ENCODE data around the gene CATSPERE.

CATSPERE gene

DNA sequence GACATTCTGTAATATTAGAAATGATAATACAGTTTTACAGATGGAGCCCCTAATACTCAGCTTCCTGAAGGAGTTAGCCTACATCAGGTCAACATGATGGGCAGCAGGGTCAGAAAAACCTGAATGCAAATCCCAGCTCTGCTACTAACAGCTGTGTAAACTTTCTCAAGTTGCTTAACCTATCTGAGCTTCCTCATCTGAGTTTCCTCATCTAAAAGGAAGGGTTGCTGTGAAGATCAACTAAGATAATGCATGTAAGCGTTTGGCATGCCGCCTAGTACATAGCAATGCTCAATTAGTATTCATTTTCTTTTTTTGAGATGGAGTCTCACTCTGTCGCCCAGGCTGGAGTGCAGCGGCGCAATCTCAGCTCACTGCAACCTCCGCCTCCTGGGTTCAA lies 173.5 kb downstream of the CATSPERE start:
- no peak for DNase-seq
- Mint-ChIP-seq H3K9me3 (peaks cover 14% of the 10 kb centered on the region), H3K27ac (no peak overlapping the region), H3K4me3 (no peak overlapping the region), H3K27me3 (ENCODE audit: low read depth, poor library complexity) (no peaks in the 10 kb centered on the region), H3K4me1 (no peaks in the 10 kb centered on the region), H3K36me3 (ENCODE audit: low read depth) (no peaks in the 10 kb centered on the region)
- TF ChIP-seq CTCF (IDR thresholded peaks at IDR 0.05): no peak

- no peak overlapping the region for H3K27ac Mint-ChIP-seq
- H3K4me1 Mint-ChIP-seq: no peaks in the 10 kb centered on the region
- DNase-seq: no peak
- H3K36me3 Mint-ChIP-seq (ENCODE audit: low read depth): no peaks in the 10 kb centered on the region
- TF ChIP-seq CTCF (IDR thresholded peaks at IDR 0.05): no peak
- peaks cover 6% of the 10 kb centered on the region for H3K9me3 Mint-ChIP-seq
- H3K4me3 Mint-ChIP-seq: no peak overlapping the region
- no peaks in the 10 kb centered on the region for H3K27me3 Mint-ChIP-seq (ENCODE audit: low read depth, poor library complexity)
Observed at GRCh38 chr1:244636488-244637259, 175.6 kb downstream of the CATSPERE start.

DNA sequence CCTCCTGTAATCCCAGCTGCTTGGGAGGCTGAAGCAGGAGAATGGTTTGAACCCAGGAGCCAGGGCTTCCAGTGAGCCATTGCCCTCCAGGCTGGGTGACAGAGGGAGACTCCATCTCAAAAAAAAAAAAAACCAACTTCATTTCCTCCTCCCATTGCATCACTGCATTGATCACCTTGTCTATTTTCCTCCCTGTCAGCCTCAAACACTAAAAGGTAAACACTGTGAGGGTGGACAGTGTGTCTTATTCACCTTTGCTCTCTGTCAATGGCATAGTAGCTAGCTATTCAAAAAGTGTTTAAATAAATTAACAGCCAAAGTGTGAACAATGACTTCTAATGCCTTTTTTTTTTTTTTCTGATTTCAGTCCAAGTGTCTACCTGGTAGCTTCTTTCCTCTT lies 178.5 kb downstream of the CATSPERE start:
- H3K4me3 Mint-ChIP-seq: no peak overlapping the region
- H3K27me3 Mint-ChIP-seq (ENCODE audit: low read depth, poor library complexity): peaks cover 6% of the 10 kb centered on the region
- no peaks in the 10 kb centered on the region for H3K4me1 Mint-ChIP-seq

DNA sequence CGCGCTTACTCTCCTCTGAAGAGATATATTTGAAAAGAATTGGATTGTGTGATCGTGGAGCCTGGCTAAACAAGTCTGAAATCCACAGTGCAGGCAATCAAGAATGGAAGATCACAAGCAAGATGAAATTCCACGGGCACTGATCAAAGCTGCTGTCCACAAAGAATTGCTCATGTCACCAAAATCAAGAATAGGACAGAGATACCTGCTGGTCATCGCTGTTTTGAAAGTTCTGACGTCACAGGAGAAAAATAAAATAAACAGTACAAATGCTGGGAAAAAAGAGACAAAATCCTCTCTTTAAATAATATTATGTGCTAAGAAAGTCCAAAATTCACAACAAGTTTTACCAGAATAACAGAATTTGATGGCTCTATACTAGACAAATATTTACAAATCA lies 179.8 kb downstream of the CATSPERE start:
- H3K4me1 Mint-ChIP-seq: no peaks in the 10 kb centered on the region
- TF ChIP-seq CTCF (IDR thresholded peaks at IDR 0.05): no peak
- H3K9me3 Mint-ChIP-seq: peaks cover 20% of the 10 kb centered on the region
- no peak for DNase-seq
- H3K36me3 Mint-ChIP-seq (ENCODE audit: low read depth): peaks cover 5% of the 10 kb centered on the region
- no peak overlapping the region for H3K27ac Mint-ChIP-seq
- H3K4me3 Mint-ChIP-seq: no peak overlapping the region
- peaks cover 6% of the 10 kb centered on the region for H3K27me3 Mint-ChIP-seq (ENCODE audit: low read depth, poor library complexity)

More for the DNA sequence above, 178.5 kb downstream of the CATSPERE start:
- Mint-ChIP-seq H3K9me3 (peaks cover 15% of the 10 kb centered on the region), H3K36me3 (ENCODE audit: low read depth) (peaks cover 5% of the 10 kb centered on the region), H3K27ac (no peak overlapping the region)
- no peak for DNase-seq
- no peak for TF ChIP-seq CTCF (IDR thresholded peaks at IDR 0.05)

DNA sequence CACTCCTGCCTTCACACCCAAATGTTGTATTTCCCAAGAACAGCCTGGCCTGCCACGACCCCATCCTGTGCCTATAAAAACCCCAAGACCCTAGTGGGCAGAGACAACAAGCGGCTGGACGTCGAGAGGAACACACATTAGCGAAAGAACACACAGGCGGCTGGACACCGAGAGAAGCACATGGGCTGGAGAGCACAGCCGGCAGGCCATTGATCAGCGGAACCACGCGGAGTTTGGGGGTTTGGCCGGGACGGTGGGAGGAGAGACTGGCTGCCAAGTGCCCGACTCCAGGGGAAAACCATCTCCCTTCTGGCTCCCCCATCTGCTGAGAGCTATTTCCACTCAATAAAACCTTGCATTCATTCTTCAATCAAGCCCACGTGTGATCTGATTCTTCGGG lies 181.5 kb downstream of the CATSPERE start:
- Mint-ChIP-seq H3K36me3 (ENCODE audit: low read depth) (peaks cover 5% of the 10 kb centered on the region), H3K9me3 (peaks cover 26% of the 10 kb centered on the region), H3K27ac (no peak overlapping the region), H3K4me1 (no peaks in the 10 kb centered on the region), H3K27me3 (ENCODE audit: low read depth, poor library complexity) (peaks cover 6% of the 10 kb centered on the region), H3K4me3 (no peak overlapping the region)
- no peak for TF ChIP-seq CTCF (IDR thresholded peaks at IDR 0.05)
- DNase-seq: no peak

- no peak for DNase-seq
- H3K9me3 Mint-ChIP-seq: peaks cover 26% of the 10 kb centered on the region
- H3K27me3 Mint-ChIP-seq (ENCODE audit: low read depth, poor library complexity): peaks cover 6% of the 10 kb centered on the region
- peaks cover 5% of the 10 kb centered on the region for H3K36me3 Mint-ChIP-seq (ENCODE audit: low read depth)
- no peak for TF ChIP-seq CTCF (IDR thresholded peaks at IDR 0.05)
- H3K4me3 Mint-ChIP-seq: no peak overlapping the region
- no peak overlapping the region for H3K27ac Mint-ChIP-seq
- no peaks in the 10 kb centered on the region for H3K4me1 Mint-ChIP-seq
Observed at GRCh38 chr1:244642988-244643387, 181.9 kb downstream of the CATSPERE start.
